Left ventricle myocardium inferior (tissue), 1 donor: ENCODE data around the gene KTI12. TPM values are rescaled to one million over a fixed set of nuclear protein-coding genes. Genes with fewer than 3 reads are reported as not detected.
"Not testable (repeated sequence)": the region's sequence is repeated elsewhere in the genome, so short reads cannot be mapped to it uniquely, and the experiment has no call there.

ENCODE experiments used
- DNase-seq: peaks from one replicate; pipeline ENCODE4 v3.0.0-alpha.2; 2020
- H3K27ac ChIP-seq: fragments of 200-600 bp; replicated peaks from 2 replicates; pipeline ENCODE4 v1.8.0; 2021
- H3K27me3 ChIP-seq: fragments of 200-600 bp; 2 replicates; pipeline ENCODE4 v1.8.0; 2021; ENCODE audit warnings: low read depth
- H3K36me3 ChIP-seq: fragments of 200-600 bp; 2 replicates; pipeline ENCODE4 v1.8.0; 2021
- H3K4me1 ChIP-seq: fragments of 200-600 bp; 2 replicates; pipeline ENCODE4 v1.8.0; 2021
- H3K4me3 ChIP-seq: fragments of 200-600 bp; 2 replicates; pipeline ENCODE4 v1.8.0; 2021; ENCODE audit warnings: mild to moderate bottlenecking, moderate library complexity
- H3K9me3 ChIP-seq: fragments of 200-600 bp; replicated peaks from 2 replicates; pipeline ENCODE4 v1.8.0; 2021
- CTCF ChIP-seq: fragments of 200-600 bp; IDR thresholded peaks from 2 replicates; pipeline ENCODE4 v1.8.0; 2021; ENCODE audit warnings: antibody characterized with exemption, mild to moderate bottlenecking, borderline replicate concordance
- intact Hi-C: fragments of 100-400 bp; cut with micrococcal nuclease; formaldehyde crosslinking; loops from one replicate; pipeline ENCODE4 v1.11.0; 2022
- total RNA-seq: library from RNA; stranded (reverse); fragmentation: NEBNext Ultra II Directional; extraction: Animal tissue kit (Norgen Biotek cat#: 25700); gene quantifications from one replicate; pipeline ENCODE4 v1.2.1, GENCODE V29; 2021
- donor health status: DM: no; HTN: yes; CAD: no; lungs with severe emphysema.

KTI12 gene
- total RNA-seq, 1 donor from 2014 or later, result 3.2 TPM

- DNase-seq, result peak; percentile 96
- TF ChIP-seq CTCF, result no peak
- Histone ChIP-seq H3K36me3 (peaks cover 28% of the 10 kb centered on the region), H3K4me1 (peaks cover 65% of the 10 kb centered on the region), H3K9me3 (no peaks in the 10 kb centered on the region), H3K27me3 (no peaks in the 10 kb centered on the region), H3K4me3 (peak within 1 kb of the TSS; percentile 95), H3K27ac (peak within 1 kb of the TSS; percentile 89)
- intact Hi-C loops, result no loop called here
Measured at GRCh38 chr1:52056163-52056936, 22.7 kb upstream of the KTI12 start, which contains the start of gene BTF3L4. BTF3L4 (plus strand) TSS chr1:52056295; CDS start chr1:52059848, 3,553 bp downstream.

GRCh38 chr1:52055866-52056162, 22.2 kb upstream of the KTI12 start:
- no peak for TF ChIP-seq CTCF
- Histone ChIP-seq H3K9me3 (no peaks in the 10 kb centered on the region), H3K27ac (peak overlapping the region; percentile 89), H3K4me3 (peak overlapping the region; percentile 95), H3K27me3 (no peaks in the 10 kb centered on the region), H3K4me1 (peaks cover 65% of the 10 kb centered on the region), H3K36me3 (peaks cover 27% of the 10 kb centered on the region)
- no peak for DNase-seq
- intact Hi-C loops, result no loop called here

DNA sequence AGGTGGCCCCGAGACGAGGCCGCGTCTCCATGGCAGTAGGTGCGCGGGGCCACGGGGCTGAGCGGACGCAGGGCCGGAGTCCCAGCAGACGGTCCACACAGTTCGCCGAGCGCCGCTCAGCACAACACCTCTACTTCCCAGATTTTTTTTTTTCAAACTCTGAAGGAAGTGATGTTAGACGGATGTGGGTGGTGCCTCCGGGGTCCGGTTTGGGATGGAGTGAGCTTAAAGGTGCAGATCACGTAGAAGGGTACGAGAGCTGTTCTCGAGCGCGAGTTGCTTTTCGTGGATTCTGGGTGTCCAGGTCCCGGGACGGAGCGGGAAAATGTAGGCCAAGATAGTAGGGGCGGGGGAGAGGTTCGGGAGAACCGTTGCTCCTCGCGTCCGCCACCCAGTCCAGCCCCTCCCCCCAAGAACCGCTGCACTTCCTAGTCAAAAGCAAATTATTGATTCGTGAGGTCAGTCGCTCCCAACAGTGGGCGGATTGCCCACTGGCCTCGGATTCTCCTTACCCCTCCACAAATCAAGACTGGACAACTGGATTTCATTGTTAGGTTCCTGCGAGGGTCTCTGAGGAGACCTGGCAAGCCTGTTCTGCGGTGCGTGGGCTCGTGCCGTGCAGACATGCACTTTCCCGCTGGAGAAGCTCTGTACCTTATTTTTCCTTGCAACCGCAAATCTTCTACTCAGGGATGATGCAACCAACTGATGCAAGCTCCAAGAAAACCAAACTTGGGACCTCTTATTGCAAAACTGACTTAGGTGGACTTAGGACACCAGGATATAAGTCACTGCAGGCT, 21.7 kb upstream of the KTI12 start, which contains the start of gene TXNDC12:
TXNDC12 (minus strand) TSS at position 126 of the 800 bp plus-strand sequence; CDS start at position 31, 95 bp downstream.
- Histone ChIP-seq H3K27me3 (no peaks in the 10 kb centered on the region), H3K27ac (peak within 1 kb of the TSS; percentile 89), H3K4me1 (peaks cover 70% of the 10 kb centered on the region), H3K9me3 (no peaks in the 10 kb centered on the region), H3K4me3 (peak within 1 kb of the TSS; percentile 95), H3K36me3 (peaks cover 21% of the 10 kb centered on the region)
- DNase-seq, result peak; percentile 83
- intact Hi-C loops, result no loop called here
- TF ChIP-seq CTCF, result no peak

- intact Hi-C loops, result no loop called here
- Histone ChIP-seq H3K9me3 (no peaks in the 10 kb centered on the region), H3K4me1 (peaks cover 68% of the 10 kb centered on the region), H3K4me3 (peak overlapping the region; percentile 95), H3K36me3 (peaks cover 17% of the 10 kb centered on the region), H3K27me3 (no peaks in the 10 kb centered on the region), H3K27ac (peak overlapping the region; percentile 89)
- no peak for DNase-seq
- TF ChIP-seq CTCF, result no peak
Measured at GRCh38 chr1:52054496-52055065, 21.0 kb upstream of the KTI12 start.

GRCh38 chr1:52053862-52054261, 20.3 kb upstream of the KTI12 start:
- intact Hi-C loops, result no loop called here
- Histone ChIP-seq H3K36me3 (peaks cover 17% of the 10 kb centered on the region), H3K27me3 (no peaks in the 10 kb centered on the region), H3K4me3 (peak overlapping the region; percentile 95), H3K9me3 (no peaks in the 10 kb centered on the region), H3K27ac (no peak overlapping the region), H3K4me1 (peaks cover 61% of the 10 kb centered on the region)
- DNase-seq, result no peak
- TF ChIP-seq CTCF, result no peak

GRCh38 chr1:52049337-52049736, 15.7 kb upstream of the KTI12 start:
- Histone ChIP-seq H3K36me3 (peaks cover 17% of the 10 kb centered on the region), H3K4me1 (peaks cover 18% of the 10 kb centered on the region)
- H3K27ac ChIP-seq, H3K27me3 ChIP-seq, intact Hi-C loops, H3K4me3 ChIP-seq, H3K9me3 ChIP-seq, DNase-seq: not testable (repeated sequence)

GRCh38 chr1:52045666-52046195, 12.1 kb upstream of the KTI12 start:
- H3K36me3 ChIP-seq, intact Hi-C loops: not testable (repeated sequence)

More at GRCh38 chr1:52045666-52046195, 12.1 kb upstream of the KTI12 start:
- H3K4me3 ChIP-seq, H3K9me3 ChIP-seq, H3K4me1 ChIP-seq, H3K27ac ChIP-seq, DNase-seq, H3K27me3 ChIP-seq: not testable (repeated sequence)
